NCI-H2196 treated with DMSO at 0.1 percent for 48 hours (cell line): ENCODE data around the gene MLH3.
"Not testable (repeated sequence)": the region's sequence is repeated elsewhere in the genome, so short reads cannot be mapped to it uniquely, and the experiment has no call there.

Experiments
- DNase-seq: peaks from one replicate; lab custom pipeline; 2025; ENCODE audit not compliant: unreplicated experiment; lab: John Stamatoyannopoulos, UW

The MLH3 gene

DNA sequence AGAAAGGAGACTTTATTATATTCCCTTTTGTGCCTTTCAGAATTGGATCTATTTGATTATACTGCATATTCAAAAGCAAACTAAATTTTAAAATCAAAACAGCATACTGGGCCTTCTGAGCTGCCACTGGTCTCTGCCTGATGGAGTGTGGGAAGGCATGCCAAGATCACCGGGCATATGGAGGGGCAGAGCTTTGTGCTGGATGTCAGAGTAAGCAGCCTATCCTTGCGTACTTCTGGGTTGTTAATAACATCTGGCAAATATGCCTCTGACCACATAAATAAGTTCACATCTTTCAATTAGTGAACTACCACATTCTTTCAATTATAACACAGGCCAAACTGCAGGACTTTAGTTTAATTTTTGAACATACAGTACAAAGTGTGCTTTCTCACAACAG is 18.3 kb downstream of the MLH3 start:
- no peak for DNase-seq

DNA sequence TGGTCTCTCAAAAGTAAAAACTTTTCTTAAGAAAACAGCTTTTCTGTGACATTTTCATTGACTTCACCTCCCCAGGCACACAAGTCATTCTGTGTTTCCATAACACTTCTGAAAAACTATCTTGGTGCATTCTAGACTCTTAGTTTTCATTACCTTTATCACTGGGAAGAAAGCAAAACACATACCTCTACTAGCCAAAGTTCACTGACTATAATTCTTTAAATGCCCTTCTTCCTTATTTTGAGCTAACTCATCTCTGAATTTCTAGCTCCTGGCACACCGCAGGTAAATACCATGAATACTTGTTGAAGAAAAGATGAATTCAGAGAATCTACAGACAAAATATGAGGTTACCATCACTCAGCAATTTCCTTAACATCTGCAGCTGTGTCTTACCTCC is 21.1 kb downstream of the MLH3 start:
- DNase-seq = no peak

DNA sequence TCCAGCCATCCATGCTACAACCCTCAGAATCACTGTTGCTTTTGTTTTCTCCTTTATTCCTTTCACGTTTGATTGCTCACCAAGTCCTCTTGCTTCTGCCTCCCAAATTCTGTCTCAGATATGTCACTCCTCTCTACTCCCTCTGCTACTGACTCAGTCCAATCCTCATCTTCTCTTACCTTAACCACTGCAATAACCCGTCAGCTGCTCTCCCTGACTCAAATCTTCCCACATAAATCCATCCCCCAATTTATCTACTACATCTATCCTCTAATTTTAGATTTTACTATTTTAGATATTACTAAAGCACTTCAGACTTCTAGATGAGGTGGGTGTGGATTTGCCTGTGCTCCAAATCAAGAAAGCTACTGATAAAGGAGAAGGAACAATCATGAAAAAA is 25.4 kb downstream of the MLH3 start:
- no peak for DNase-seq

DNA sequence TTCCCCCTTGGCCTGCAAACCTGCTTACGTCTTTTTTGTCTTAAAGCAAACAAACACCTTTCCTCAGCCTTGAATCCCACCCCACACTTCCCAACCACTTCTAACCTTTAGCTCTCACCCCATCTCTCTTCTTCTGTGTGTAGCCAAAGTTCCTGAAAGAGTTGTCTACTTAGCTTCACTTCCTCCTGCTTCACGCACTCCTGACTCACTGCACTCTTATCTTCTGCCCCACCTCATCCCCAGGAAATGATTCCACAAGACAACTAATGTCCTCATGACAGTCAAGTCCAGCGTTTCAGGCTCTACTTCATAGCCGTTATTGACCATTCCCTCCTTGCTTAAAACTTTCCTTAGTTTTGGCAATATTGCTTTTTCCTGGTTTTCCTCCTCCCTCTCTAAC is 26.2 kb downstream of the MLH3 start:
- no peak for DNase-seq

DNA sequence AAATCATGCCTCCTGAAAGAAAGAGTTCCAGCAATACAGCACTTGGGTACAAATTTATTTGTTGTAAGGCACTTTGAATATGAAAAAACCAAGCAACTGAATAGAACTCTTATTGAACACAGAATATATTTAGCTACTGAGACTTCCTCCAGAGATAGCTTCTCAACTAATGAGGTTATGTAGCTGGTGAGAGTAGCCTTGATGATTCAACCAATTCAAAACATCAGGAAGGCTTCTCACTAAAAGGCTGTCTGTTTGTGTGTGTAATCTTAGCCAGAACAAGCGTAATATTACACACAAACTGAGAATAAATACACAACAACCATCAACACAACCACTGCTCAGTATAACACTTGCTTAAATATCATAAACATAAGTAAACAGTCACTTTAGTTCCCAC is 28.2 kb downstream of the MLH3 start:
- no peak for DNase-seq

DNA sequence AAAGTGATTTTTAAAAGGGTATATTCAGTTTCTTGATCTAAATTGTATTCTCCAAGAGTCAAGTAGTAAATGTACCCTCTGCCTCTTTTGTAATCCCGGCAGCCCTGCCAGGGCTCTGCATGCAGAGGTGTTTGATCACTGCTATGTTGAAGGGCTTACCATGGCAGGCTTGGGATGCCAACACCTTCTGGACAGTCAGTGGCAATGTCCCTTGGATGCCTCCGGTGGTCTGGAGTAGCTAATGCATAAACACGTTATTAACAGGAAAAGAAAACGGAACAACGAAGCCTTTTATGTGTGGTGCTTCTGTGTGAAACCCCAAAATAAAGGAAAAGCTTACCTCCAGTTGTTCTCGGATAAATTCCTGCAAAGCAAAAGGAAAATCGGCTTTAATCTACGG is 28.6 kb downstream of the MLH3 start:
- DNase-seq = no peak

DNA sequence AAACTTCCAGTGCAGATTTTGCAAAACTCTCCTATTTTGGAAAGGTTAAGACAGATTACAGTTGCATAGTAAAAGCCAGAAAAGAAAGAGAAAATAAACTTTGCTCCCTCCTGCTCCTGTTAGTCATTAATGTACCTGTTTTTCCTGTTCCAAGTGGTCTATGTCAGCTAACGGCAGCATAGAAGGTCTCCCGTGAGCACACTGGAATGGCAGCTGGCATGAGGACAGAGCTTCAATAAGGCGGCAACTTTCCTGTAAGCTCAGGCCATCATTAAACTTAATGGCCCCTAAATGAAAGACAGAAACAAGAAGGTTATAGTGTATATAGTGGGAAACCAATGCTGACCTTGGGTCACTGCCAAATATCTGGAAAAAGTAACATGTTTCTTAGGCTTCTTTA is 32.6 kb downstream of the MLH3 start:
- DNase-seq = no peak

DNA sequence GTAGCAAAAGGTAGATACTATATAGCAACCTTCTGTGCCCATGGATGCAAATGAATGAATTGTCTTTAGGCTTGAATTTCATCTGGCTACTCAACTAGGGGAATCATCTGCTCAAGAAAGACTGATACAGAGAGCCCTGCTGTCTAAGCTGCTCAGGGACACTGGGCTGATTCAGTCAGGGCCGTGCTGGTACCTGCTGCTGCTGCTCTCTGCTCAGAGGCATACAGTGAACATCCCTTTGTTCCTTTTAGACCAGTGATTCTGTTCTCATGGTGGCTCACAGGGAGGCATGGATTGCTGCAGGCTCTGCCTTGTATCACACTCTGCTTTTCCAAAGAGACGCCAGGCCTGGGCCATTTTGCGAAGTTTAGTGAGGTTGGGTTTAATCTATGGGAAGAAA is 34.5 kb downstream of the MLH3 start:
- no peak for DNase-seq

DNA sequence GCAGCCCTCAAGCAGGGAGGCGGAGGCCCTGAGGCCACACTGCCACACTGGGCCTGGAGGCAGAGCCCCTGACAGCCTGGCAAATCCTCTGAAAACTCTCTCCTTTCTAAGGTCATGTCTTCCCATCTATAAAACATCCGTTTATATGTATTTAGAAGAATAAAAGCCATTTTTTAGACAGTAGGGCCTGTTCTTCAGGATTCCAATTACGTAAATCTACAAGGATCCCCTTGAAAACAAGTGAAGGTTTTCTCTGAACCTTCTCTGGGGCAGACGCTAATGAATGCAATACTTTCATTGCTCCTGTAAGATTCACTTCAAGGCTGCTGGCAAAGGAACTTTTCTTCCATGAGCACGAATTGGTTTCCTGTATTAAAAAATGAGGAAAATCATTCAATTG is 35.8 kb downstream of the MLH3 start:
- no peak for DNase-seq

DNA sequence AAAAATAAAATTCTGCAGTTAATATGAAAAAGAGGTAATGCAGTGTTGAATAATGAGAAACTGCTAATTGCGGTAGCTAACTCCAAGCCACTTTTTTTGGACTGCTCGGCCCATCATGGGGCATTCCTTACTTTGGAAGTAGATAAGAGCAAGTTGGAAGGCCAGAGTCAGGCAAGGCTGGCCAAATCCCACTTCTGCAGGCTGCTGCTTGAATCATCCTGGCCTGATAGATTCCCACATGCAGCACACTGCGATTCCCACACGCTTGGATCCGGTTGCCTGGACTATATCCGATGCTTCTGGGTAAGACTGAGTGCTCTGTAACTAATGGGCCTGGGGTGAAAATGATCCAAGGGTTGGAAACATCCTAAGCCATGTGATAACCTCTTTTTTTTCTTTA is 38.0 kb downstream of the MLH3 start:
- no peak for DNase-seq

DNA sequence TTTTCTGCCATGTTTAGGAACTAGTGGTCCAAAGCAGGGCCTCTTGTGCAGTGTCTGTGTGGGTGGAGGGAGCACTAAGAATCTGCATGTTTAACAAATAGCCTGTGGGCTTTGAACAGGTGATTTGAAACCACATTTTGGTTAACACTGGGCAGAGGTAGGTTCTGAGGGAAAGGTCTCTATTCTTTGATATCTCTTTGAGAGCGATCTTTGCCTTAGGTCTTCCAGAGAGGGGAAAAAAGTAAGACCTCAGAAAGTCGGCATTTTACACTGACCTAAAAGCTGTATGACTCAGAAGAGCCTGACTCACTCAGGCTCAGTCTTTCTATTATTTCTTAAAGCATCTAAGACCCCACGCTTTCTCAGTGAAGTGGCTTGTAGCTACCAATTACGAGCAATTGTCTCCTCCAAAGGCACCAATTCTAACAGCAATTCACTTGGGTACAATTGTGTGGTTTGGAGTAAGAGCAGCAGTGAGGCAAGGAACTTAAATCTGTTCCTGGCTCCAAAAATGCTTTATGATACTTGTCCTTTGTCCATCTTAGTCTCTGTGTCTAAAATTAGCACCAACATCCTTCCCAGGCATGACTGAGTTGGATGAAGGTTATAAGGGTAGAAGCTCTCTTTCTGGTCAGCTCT is 39.8 kb downstream of the MLH3 start:
- DNase-seq = no peak

DNA sequence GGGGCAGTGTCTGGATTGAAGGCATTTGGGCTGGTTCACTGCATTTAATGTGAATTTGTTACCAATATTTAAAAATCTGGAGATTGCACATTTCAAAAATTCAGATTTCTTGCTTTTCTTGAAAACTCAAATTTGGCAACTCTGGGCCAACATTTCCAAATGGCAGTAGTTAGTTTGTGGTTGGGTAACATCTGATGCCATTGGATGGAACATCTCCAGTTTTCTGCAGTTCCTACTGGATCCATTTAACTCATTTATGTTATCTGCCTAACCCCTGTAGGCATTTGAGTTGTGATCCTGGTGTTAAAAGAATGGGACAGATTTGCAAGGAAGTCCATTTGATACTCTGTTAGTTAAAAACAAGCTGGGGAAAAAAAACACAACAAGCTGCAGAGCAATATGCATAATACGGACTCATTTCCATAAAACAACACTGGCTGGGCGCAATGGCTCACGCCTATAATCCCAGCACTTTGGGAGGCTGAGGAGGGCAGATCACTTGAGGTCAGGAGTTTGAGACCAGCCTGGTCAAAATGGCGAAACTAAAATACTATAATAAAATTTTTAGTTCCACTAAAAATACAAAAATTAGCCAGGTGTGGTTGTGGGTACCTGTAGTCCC is 40.7 kb downstream of the MLH3 start:
- DNase-seq = no peak

DNA sequence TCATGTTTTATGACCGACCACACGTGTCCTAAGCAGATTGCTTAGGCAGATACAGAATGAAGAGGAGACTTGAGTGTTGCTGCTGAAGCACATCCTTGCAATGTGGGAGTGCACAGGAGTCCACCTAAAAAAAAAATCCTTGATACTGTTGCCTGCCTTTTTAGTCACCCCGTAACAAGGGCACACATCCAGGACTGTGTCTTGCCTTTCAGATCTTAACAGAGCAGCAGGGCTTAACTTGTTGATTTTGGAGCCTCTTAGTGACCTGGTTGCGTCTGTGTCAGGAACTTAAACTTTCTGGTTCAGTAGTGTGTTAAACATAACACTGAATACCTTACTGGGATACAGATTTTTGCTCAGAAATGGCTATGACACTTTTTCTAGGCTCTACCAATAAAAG is 42.1 kb downstream of the MLH3 start:
- no peak for DNase-seq

DNA sequence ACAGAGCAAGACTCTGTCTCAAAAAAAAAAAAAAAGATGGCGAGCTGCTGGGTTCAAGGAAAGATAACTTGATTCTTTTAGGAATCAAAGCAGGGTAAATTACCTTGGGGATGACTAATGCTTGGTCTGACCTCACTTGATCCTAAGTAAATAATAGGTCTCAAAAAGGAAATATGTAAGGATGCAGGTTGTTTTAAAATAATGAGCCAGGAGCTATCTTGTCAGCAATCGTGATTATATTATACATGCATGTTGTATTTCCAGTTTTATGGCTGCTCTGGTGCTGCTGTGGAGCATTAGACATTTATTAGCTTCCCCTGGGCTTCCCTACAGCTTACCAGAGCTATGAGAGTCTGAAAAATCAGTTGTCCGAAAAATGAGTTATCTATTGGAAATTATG is 45.9 kb downstream of the MLH3 start:
- DNase-seq = no peak

DNA sequence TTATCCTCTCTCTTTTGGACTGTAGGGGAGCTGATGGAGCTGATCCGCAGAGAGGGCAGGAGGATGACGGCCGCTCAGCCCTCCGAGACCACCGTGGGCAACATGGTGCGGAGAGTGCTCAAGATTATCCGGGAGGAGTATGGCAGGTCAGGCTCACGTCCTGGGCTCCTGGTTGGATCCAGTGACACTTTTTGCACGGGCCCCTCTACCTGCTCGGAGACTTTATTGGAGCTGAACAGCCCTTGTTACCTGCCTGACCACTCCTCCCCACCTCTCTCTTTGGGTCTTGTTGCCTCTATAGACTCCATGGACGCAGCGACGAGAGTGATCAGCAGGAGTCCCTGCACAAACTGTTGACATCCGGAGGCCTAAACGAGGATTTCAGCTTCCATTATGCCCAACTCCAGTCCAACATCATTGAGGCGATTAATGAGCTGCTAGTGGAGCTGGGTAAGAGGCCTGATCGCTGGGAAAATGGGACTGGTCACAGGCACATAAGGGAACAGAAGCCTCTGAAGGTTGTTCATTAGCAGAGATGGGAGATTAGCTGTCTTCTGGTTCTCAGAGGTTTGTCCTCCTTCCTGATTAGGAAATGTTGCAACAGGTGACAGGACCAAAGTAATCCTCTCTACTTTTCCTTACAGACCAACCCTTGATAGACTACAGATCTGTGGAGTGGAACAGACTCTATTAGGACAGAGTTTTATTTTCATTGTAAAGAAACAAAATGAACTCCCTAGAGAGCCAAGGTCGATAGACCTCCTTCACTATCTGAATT is 47.8 kb downstream of the MLH3 start:
- DNase-seq = no peak

DNA sequence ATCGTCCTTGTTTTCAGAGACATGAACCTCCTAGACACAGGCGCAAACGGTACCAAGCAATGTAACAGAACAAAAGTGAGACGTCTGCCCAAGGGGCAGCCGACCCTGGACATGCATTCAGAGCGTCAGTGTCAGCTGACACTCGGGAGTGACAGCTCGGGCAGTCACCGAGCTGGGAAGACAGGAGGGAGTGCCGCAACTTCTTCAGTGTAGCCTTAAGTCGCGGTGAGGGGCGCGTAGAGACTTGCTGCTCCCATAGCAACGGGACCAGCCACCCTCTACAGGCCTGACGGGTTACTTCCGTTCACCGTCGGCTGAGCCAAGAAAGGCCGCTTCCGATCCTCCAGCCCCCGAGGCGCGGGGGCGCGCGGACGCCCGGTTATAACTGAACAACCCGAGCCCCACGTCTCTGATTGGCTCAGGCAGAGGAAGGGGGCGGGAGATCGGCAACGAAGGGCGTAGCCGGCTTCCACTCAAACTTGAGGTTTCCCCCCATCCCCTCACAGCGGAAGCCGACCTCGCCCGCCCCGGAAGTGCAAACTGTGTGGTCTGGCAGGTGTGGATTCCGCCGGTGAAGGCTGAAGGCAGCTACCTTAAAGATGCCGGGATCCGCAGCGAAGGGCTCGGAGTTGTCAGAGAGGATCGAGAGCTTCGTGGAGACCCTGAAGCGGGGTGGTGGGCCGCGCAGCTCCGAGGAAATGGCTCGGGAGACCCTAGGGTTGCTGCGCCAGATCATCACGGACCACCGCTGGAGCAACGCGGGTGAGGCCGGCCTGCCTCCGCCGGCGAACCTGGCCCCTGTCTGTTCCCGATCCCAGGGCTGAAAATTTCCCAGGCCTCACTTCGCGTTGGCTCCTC is 48.6 kb downstream of the MLH3 start, which contains the start of gene EIF2B2:
Gene EIF2B2, plus strand, starts transcription at position 530 of the 858 bp plus-strand sequence. Its CDS starts 70 bp downstream, at position 600.
- DNase-seq = peak; percentile 99

DNA sequence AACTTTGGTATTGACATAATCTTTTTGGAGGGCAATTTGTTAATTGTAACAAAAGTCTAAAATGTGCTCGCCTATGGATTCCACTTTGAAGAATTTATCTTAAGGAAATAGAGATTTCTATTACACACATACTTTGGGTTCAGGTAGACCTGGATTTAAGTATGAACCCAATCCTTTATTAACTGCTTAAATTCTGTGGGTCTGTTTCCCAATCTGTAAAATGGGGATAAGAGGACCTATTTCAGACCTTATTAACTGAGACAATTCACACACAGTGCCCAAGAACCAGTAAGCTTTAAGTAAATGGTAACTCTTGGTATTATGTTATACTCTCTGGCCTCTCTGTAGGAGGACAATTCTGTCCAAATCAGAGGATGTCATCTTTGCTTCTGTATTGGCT is 49.4 kb downstream of the MLH3 start:
- no peak for DNase-seq

DNA sequence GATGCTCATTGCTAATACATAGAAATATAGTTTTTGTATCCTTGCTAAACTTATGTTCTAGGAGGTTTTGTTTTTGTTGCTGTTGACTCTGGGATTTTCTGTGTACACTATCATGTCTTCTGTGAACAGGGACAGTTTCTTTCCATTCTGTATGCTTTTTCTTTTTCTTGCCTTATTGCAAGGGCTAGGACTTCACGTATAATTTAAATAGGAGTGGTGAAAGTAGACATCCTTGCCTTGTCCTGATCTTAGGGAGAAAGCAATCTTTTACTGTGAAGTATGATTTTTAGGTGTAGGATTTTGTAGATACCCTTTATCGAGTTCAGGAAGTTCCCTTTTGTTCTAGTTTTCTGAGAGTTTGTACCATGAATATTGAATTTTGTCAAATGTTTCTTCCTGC is 50.0 kb downstream of the MLH3 start:
- no peak for DNase-seq

DNA sequence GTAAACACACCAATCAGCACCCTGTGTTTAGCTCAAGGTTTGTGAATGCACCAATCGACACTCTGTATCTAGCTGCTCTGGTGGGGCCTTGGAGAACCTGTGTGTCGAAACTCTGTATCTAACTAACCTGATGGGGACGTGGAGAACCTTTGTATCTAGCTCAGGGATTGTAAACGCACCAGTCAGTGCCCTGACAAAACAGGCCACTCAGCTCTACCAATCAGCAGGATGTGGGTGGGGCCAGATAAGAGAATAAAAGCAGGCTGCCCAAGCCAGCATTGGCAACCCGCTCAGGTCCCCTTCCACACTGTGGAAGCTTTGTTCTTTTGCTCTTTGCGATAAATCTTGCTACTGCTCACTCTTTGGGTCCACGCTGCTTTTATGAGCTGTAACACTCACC is 55.5 kb downstream of the MLH3 start:
- not testable (repeated sequence) for DNase-seq

DNA sequence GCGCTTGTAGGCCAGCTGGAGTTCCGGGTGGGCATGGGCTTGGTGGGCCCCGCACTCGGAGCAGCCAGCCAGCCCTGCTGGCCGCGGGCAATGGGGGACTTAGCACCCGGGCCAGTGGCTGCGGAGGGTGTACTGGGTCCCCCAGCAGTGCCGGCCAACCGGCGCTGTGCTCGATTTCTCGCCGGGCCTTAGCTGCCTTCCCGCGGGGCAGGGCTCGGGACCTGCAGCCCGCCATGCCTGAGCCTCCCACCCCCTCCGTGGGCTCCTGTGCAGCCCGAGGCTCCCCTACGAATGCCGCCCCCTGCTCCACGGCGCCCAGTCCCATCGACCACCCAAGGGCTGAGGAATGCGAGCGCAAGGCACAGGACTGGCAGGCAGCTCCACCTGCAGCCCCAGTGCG is 57.1 kb downstream of the MLH3 start:
- not testable (repeated sequence) for DNase-seq

DNA sequence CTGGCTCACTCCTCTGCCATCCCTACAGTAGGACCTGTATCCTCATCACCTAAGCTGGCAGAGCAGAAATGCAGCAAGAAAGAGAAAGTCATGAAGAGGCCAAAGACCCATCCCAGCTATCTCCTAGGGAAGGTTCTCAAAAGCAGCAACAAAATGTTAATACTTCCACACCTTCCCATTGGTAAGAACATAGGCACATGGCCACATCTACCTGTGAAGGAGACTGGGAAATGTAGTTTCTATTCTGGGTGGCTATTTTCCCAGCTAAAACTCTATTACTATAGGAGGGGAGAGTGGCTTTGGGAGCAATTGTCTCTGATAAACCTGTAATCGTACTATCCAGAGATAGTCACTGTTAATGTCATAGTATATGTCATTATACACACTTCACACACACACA is 62.3 kb downstream of the MLH3 start:
- DNase-seq = no peak
